Measurements from ENCODE around the gene DGKE. TPM values are rescaled to one million over a fixed set of nuclear protein-coding genes. Genes with fewer than 3 reads are reported as not detected.

Gene DGKE
- total RNA-seq, 2 experiments from 2014 or later: 20.0 to 22.3 TPM

- intact Hi-C loops (cut with DNase I, micrococcal nuclease): loop anchor here in 1 of 2 experiments (5.0 kb wide), 1 partner anchor 135 kb away; no protein-coding TSS in a partner anchor
- no peaks in the 10 kb centered on the region for H3K27me3 Mint-ChIP-seq
- no peaks in the 10 kb centered on the region for H3K27me3 ChIP-seq (ENCODE audit: control insufficient read depth in 1 of 2, insufficient read depth in 2 of 2, low read length in 2 of 2)
- H3K36me3 ChIP-seq (ENCODE audit: insufficient read depth, low read length): peaks cover 3% of the 10 kb centered on the region
- peaks cover 6% of the 10 kb centered on the region for H3K4me1 ChIP-seq (ENCODE audit: insufficient read depth, low read length)
- ChIA-PET POLR2A (no interaction called here), CTCF (no interaction called here)
- H3K27ac ChIP-seq (ENCODE audit: low read depth in 1 of 2, low read length in 2 of 2): no peak overlapping the region
- H3K36me3 Mint-ChIP-seq (ENCODE audit: low read depth): peaks cover 27% of the 10 kb centered on the region
- H3K9me3 Mint-ChIP-seq: no peaks in the 10 kb centered on the region
- DNase-seq: no peak
- peaks cover 13% of the 10 kb centered on the region for H3K4me1 Mint-ChIP-seq (ENCODE audit: low read depth)
- no peak for TF ChIP-seq CTCF (IDR thresholded peaks at IDR 0.05)
- H3K4me3 Mint-ChIP-seq: no peak overlapping the region
- no peaks in the 10 kb centered on the region for H3K9me3 ChIP-seq (ENCODE audit: control insufficient read depth in 1 of 2, insufficient read depth in 1 of 2, low read length in 2 of 2)
- H3K27ac Mint-ChIP-seq: no peak overlapping the region
- H3K4me3 ChIP-seq (ENCODE audit: low read length): no peak overlapping the region
- no peak for ATAC-seq (ENCODE audit: poor library complexity)
Measured at GRCh38 chr17:56822725-56823124, 11.2 kb upstream of the DGKE start.

- H3K9me3 ChIP-seq (ENCODE audit: control insufficient read depth in 1 of 2, insufficient read depth in 1 of 2, low read length in 2 of 2): no peaks in the 10 kb centered on the region
- H3K4me3 ChIP-seq (ENCODE audit: low read length): no peak overlapping the region
- intact Hi-C loops (cut with DNase I, micrococcal nuclease): loop anchor here in 1 of 2 experiments (5.0 kb wide), 1 partner anchor 133 kb away; no protein-coding TSS in a partner anchor
- H3K27me3 ChIP-seq (ENCODE audit: control insufficient read depth in 1 of 2, insufficient read depth in 2 of 2, low read length in 2 of 2): no peaks in the 10 kb centered on the region
- ATAC-seq (ENCODE audit: poor library complexity) (no peak), DNase-seq (no peak)
- H3K4me3 Mint-ChIP-seq: no peak overlapping the region
- no peak overlapping the region for H3K27ac ChIP-seq (ENCODE audit: low read depth in 1 of 2, low read length in 2 of 2)
- H3K36me3 ChIP-seq (ENCODE audit: insufficient read depth, low read length): peaks cover 3% of the 10 kb centered on the region
- no peak overlapping the region for H3K27ac Mint-ChIP-seq
- peaks cover 13% of the 10 kb centered on the region for H3K4me1 Mint-ChIP-seq (ENCODE audit: low read depth)
- TF ChIP-seq CTCF (IDR thresholded peaks at IDR 0.05): no peak
- POLR2A ChIA-PET: interaction anchor here (2.6 kb wide), 1 partner anchor 10 kb away, joined by 12 read pairs; the partner anchor contains the start of genes C17orf67 and DGKE
- peaks cover 6% of the 10 kb centered on the region for H3K4me1 ChIP-seq (ENCODE audit: insufficient read depth, low read length)
- no peaks in the 10 kb centered on the region for H3K27me3 Mint-ChIP-seq
- CTCF ChIA-PET: no interaction called here
- H3K9me3 Mint-ChIP-seq: no peaks in the 10 kb centered on the region
- peaks cover 27% of the 10 kb centered on the region for H3K36me3 Mint-ChIP-seq (ENCODE audit: low read depth)
Measured at GRCh38 chr17:56823848-56824247, 10.1 kb upstream of the DGKE start.

- Histone ChIP-seq H3K36me3 (ENCODE audit: insufficient read depth, low read length) (peaks cover 5% of the 10 kb centered on the region), H3K4me1 (ENCODE audit: insufficient read depth, low read length) (peaks cover 3% of the 10 kb centered on the region), H3K27me3 (ENCODE audit: control insufficient read depth in 1 of 2, insufficient read depth in 2 of 2, low read length in 2 of 2) (no peaks in the 10 kb centered on the region), H3K9me3 (ENCODE audit: control insufficient read depth in 1 of 2, insufficient read depth in 1 of 2, low read length in 2 of 2) (no peaks in the 10 kb centered on the region), H3K27ac (ENCODE audit: low read depth in 1 of 2, low read length in 2 of 2) (no peak overlapping the region), H3K4me3 (ENCODE audit: low read length) (no peak overlapping the region)
- ChIA-PET POLR2A (interaction anchor here (1.1 to 2.6 kb wide), 2 partner anchors 9 to 143 kb away, joined by 4 to 12 read pairs; partner anchors contain the start of genes C17orf67 and DGKE), CTCF (interaction anchor here (1.3 kb wide), 1 partner anchor 44 kb away, joined by 3 read pairs; no protein-coding TSS in a partner anchor)
- intact Hi-C loops (cut with DNase I, micrococcal nuclease): loop anchor here in 1 of 2 experiments (5.0 kb wide), 1 partner anchor 133 kb away; no protein-coding TSS in a partner anchor
- DNase-seq (no peak), ATAC-seq (ENCODE audit: poor library complexity) (no peak)
- Mint-ChIP-seq H3K9me3 (no peaks in the 10 kb centered on the region), H3K4me3 (no peak overlapping the region), H3K27ac (no peak overlapping the region), H3K36me3 (ENCODE audit: low read depth) (peaks cover 32% of the 10 kb centered on the region), H3K4me1 (ENCODE audit: low read depth) (peaks cover 11% of the 10 kb centered on the region), H3K27me3 (no peaks in the 10 kb centered on the region)
- no peak for TF ChIP-seq CTCF (IDR thresholded peaks at IDR 0.05)
Measured at GRCh38 chr17:56824503-56824902, 9.4 kb upstream of the DGKE start.
